GM21515 (cell line): ENCODE data around the gene FAM174B.

ENCODE experiments used
- ATAC-seq: cut with Tn5 transposase; IDR thresholded peaks from one replicate; pipeline ENCODE4 v1.9.1; 2021; ENCODE audit not compliant: unreplicated experiment

FAM174B gene

GRCh38 chr15:92665100-92665555 lies 9.6 kb upstream of the FAM174B start:
- no peak for ATAC-seq

GRCh38 chr15:92664178-92664900 lies 8.8 kb upstream of the FAM174B start:
- no peak for ATAC-seq

- ATAC-seq: peak; percentile 77
Observed at GRCh38 chr15:92663250-92663951, 7.8 kb upstream of the FAM174B start.

GRCh38 chr15:92662762-92663161 lies 7.2 kb upstream of the FAM174B start:
- ATAC-seq: peak; percentile 4

GRCh38 chr15:92661956-92662355 lies 6.4 kb upstream of the FAM174B start:
- ATAC-seq: no peak

GRCh38 chr15:92661069-92661468 lies 5.5 kb upstream of the FAM174B start:
- no peak for ATAC-seq

GRCh38 chr15:92657486-92657885 lies 1.9 kb upstream of the FAM174B start:
- no peak for ATAC-seq

- ATAC-seq: no peak
Observed at GRCh38 chr15:92656089-92656488, 514 bp upstream of the FAM174B start.

- no peak for ATAC-seq
Observed at GRCh38 chr15:92654662-92655061, 913 bp downstream of the FAM174B start.

GRCh38 chr15:92653836-92654539 lies 1.6 kb downstream of the FAM174B start:
- no peak for ATAC-seq

- no peak for ATAC-seq
Observed at GRCh38 chr15:92653366-92653765, 2.2 kb downstream of the FAM174B start.

GRCh38 chr15:92652576-92652966 lies 3.0 kb downstream of the FAM174B start:
- ATAC-seq: no peak

- no peak for ATAC-seq
Observed at GRCh38 chr15:92651877-92652575, 3.5 kb downstream of the FAM174B start.

- ATAC-seq: no peak
Observed at GRCh38 chr15:92650966-92651365, 4.6 kb downstream of the FAM174B start.

GRCh38 chr15:92650256-92650655 lies 5.3 kb downstream of the FAM174B start:
- no peak for ATAC-seq

GRCh38 chr15:92648190-92648875 lies 7.2 kb downstream of the FAM174B start:
- ATAC-seq: no peak

- ATAC-seq: no peak
Observed at GRCh38 chr15:92647467-92648163, 8.0 kb downstream of the FAM174B start.

- ATAC-seq: no peak
Observed at GRCh38 chr15:92646216-92646615, 9.4 kb downstream of the FAM174B start.

- no peak for ATAC-seq
Observed at GRCh38 chr15:92645731-92646130, 9.8 kb downstream of the FAM174B start.

- no peak for ATAC-seq
Observed at GRCh38 chr15:92645051-92645631, 10.4 kb downstream of the FAM174B start.
